Measurements from ENCODE around the gene OR13G1. TPM values are rescaled to one million over a fixed set of nuclear protein-coding genes. Genes with fewer than 3 reads are reported as not detected.

OR13G1 gene
- total RNA-seq, 2 experiments from 2014 or later, result not detected

GRCh38 chr1:247646867-247647266 is 32.7 kb downstream of the OR13G1 start:
- H3K36me3 Mint-ChIP-seq (ENCODE audit: low read depth), result no peaks in the 10 kb centered on the region
- CTCF ChIA-PET, result interaction anchor here (1.7 kb wide), 1 partner anchor 257 kb away, joined by 4 read pairs; no protein-coding TSS in a partner anchor
- no peaks in the 10 kb centered on the region for H3K9me3 Mint-ChIP-seq
- intact Hi-C loops (cut with micrococcal nuclease), result no loop called here
- H3K27ac Mint-ChIP-seq, result no peak overlapping the region
- no peak overlapping the region for H3K4me3 Mint-ChIP-seq
- peaks cover 6% of the 10 kb centered on the region for H3K27me3 Mint-ChIP-seq (ENCODE audit: low read depth)
- no peak for DNase-seq
- H3K4me1 Mint-ChIP-seq (ENCODE audit: low read depth), result no peaks in the 10 kb centered on the region

DNA sequence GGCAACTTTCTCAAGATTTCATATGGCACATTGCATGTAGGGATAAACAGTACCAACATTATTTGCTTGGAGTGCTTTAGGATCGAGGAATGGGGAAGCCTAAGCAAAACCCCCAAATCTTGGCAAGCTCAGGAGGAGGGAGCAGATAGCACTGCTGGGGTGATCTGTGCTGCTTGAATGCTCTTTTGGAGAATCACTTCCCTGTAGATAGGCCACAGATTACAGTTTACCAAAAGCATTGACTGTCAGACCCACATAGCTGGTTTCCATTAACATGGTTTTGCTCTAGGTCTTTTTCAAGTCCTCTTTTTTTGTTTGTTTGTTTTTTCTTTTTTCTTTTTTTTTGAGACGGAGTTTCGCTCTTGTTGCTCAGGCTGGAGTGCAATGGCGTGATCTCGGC is 36.8 kb downstream of the OR13G1 start:
- no peak for DNase-seq
- Mint-ChIP-seq H3K4me1 (ENCODE audit: low read depth) (no peaks in the 10 kb centered on the region), H3K9me3 (no peaks in the 10 kb centered on the region), H3K27me3 (ENCODE audit: low read depth) (peaks cover 34% of the 10 kb centered on the region), H3K4me3 (no peak overlapping the region), H3K27ac (no peak overlapping the region), H3K36me3 (ENCODE audit: low read depth) (no peaks in the 10 kb centered on the region)
- intact Hi-C loops (cut with micrococcal nuclease), result no loop called here
- CTCF ChIA-PET, result interaction anchor here (0.8 kb wide), 1 partner anchor 422 kb away, joined by 3 read pairs; no protein-coding TSS in a partner anchor

DNA sequence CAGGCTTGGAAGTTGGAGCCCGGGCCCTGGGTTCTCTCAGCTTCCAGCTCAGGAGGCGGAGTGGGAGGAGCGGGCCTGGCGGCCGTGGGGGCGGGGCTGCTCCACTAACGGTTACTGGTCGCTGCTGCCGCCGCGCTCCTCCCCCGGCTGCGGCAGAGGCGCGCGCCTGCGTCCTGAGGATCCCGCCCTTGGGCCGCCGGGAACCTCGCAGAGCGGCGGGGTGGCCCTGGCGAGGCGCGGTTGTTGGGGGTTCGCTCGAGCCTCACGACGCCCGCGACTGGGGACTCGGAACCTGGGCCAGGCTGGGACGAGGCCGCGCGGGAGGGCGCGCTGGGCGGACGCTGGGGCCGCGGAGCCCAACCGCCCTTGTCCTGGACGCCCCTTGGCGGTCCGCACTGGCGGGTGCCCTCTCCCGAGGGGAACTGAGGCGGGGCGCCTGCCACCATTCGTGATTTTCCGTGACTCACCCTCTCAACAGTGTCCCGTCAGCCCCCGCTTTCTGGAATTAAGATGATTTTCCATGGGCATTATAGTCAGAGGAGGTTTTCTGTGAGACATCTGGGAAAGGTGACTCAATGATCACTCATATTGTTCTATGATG is 40.1 kb downstream of the OR13G1 start:
- H3K36me3 Mint-ChIP-seq (ENCODE audit: low read depth), result no peaks in the 10 kb centered on the region
- peaks cover 47% of the 10 kb centered on the region for H3K27me3 Mint-ChIP-seq (ENCODE audit: low read depth)
- H3K4me1 Mint-ChIP-seq (ENCODE audit: low read depth), result no peaks in the 10 kb centered on the region
- no peak overlapping the region for H3K27ac Mint-ChIP-seq
- no peak overlapping the region for H3K4me3 Mint-ChIP-seq
- intact Hi-C loops (cut with micrococcal nuclease), result no loop called here
- H3K9me3 Mint-ChIP-seq, result no peaks in the 10 kb centered on the region
- CTCF ChIA-PET, result no interaction called here
- peak; percentile 55 for DNase-seq

GRCh38 chr1:247638781-247639180 is 40.8 kb downstream of the OR13G1 start:
- no peaks in the 10 kb centered on the region for H3K9me3 Mint-ChIP-seq
- CTCF ChIA-PET, result no interaction called here
- H3K27ac Mint-ChIP-seq, result no peak overlapping the region
- no peaks in the 10 kb centered on the region for H3K4me1 Mint-ChIP-seq (ENCODE audit: low read depth)
- intact Hi-C loops (cut with micrococcal nuclease), result no loop called here
- peaks cover 46% of the 10 kb centered on the region for H3K27me3 Mint-ChIP-seq (ENCODE audit: low read depth)
- no peaks in the 10 kb centered on the region for H3K36me3 Mint-ChIP-seq (ENCODE audit: low read depth)
- no peak for DNase-seq
- no peak overlapping the region for H3K4me3 Mint-ChIP-seq

- CTCF ChIA-PET, result no interaction called here
- peaks cover 49% of the 10 kb centered on the region for H3K27me3 Mint-ChIP-seq (ENCODE audit: low read depth)
- H3K4me3 Mint-ChIP-seq, result no peak overlapping the region
- no peak overlapping the region for H3K27ac Mint-ChIP-seq
- H3K9me3 Mint-ChIP-seq, result peaks cover 4% of the 10 kb centered on the region
- intact Hi-C loops (cut with micrococcal nuclease), result no loop called here
- H3K36me3 Mint-ChIP-seq (ENCODE audit: low read depth), result no peaks in the 10 kb centered on the region
- DNase-seq, result no peak
- no peaks in the 10 kb centered on the region for H3K4me1 Mint-ChIP-seq (ENCODE audit: low read depth)
Observed at GRCh38 chr1:247638011-247638410, 41.5 kb downstream of the OR13G1 start.

DNA sequence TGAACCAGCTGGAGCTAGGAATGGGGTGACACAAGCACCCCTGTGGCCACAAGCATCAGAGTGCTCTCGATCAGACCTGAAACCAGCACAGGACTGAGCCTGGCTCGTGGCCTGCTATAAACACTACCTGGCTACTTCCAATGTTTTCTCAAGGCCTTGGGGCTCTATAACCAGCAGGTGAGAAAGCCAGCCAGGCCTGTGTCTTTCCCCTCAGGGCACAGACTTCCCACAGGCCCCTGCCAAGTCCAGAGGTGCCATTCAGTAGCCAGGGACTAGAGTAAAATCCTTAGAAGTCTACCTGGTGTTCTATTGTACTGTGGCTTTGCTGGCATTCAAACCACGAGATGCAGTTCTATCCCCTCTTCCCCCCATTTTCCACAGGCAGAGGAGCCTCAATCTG is 51.6 kb downstream of the OR13G1 start:
- peaks cover 5% of the 10 kb centered on the region for H3K9me3 Mint-ChIP-seq
- intact Hi-C loops (cut with micrococcal nuclease), result no loop called here
- CTCF ChIA-PET, result no interaction called here

More for the DNA sequence above, 51.6 kb downstream of the OR13G1 start:
- H3K4me3 Mint-ChIP-seq, result no peak overlapping the region
- no peaks in the 10 kb centered on the region for H3K4me1 Mint-ChIP-seq (ENCODE audit: low read depth)
- peaks cover 6% of the 10 kb centered on the region for H3K27me3 Mint-ChIP-seq (ENCODE audit: low read depth)
- no peak overlapping the region for H3K27ac Mint-ChIP-seq
- no peaks in the 10 kb centered on the region for H3K36me3 Mint-ChIP-seq (ENCODE audit: low read depth)
- DNase-seq, result no peak

Other genes with a start within 250 kb of the OR13G1 start
- not detected for gene OR2B11, start 221.6 kb downstream of the OR13G1 start, total RNA-seq
- not detected for gene OR2C3, start 143.3 kb downstream of the OR13G1 start, total RNA-seq
- not detected for gene GCSAML, start 130.6 kb downstream of the OR13G1 start, total RNA-seq
- gene OR2G2, start 91.4 kb downstream of the OR13G1 start, total RNA-seq, result not detected
- gene OR2G3, start 74.2 kb downstream of the OR13G1 start, total RNA-seq, result not detected
- gene OR6F1, start 36.9 kb upstream of the OR13G1 start, total RNA-seq, result not detected
- gene OR14K1, start 58.9 kb upstream of the OR13G1 start, total RNA-seq, result not detected
- not detected for gene OR14A2, start 68.4 kb upstream of the OR13G1 start, total RNA-seq
- not detected for gene OR1C1, start 80.8 kb upstream of the OR13G1 start, total RNA-seq
- not detected for gene OR14A16, start 144.4 kb upstream of the OR13G1 start, total RNA-seq
- gene OR11L1, start 162.2 kb upstream of the OR13G1 start, total RNA-seq, result not detected
- gene TRIM58, start 177.4 kb upstream of the OR13G1 start, total RNA-seq, result under 1 TPM; 0.12 to 0.17 TPM
- not detected for gene OR2W3, start 215.8 kb upstream of the OR13G1 start, total RNA-seq
- not detected for gene OR2T8, start 240.5 kb upstream of the OR13G1 start, total RNA-seq
- gene OR2AJ1, start 245.2 kb upstream of the OR13G1 start, total RNA-seq, result not detected